GM19438 (cell line): Measurements from ENCODE around the gene PCDH15.

Experiments used
- ATAC-seq: cut with Tn5 transposase; IDR thresholded peaks from one replicate; pipeline ENCODE4 v1.9.1; 2021; ENCODE audit warnings: low read depth; ENCODE audit not compliant: unreplicated experiment

PCDH15 gene

DNA sequence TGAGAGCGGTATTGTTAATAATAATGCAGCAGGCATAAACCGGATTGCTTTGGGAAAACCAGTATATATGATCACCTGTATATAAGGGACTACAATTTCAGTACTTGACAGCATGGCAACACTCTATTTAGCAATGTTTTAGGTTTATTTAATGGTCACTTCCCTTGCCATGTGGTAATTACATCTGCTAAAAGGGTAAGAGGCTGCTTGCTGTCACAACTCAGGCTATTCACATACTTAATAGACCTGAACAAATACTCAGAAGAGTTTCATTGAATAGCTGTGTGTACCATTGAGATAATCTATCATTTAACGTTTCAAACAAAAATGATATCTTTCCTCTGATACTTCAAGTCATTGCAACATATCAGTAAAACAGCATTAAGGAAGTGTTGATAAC lies 90.1 kb downstream of the PCDH15 start:
- ATAC-seq, result no peak

DNA sequence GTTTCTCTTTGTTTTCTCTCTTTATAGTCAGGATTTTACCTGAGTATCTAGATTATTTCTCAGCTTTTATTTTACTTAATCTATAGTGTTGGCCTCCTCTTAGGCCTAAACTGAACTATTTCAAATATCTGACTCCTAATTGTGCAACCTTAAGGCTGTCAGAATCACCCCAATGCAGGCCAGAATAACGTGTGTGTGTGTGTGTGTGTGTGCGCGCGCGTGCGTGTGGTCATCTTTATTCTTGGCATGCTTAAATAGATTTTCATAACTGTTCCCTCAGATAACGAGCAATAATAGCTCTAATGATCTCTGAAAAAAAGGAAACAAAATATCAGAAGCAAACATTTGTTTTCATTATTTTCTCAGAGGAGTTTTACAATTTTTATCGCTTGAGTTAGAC lies 92.4 kb downstream of the PCDH15 start:
- no peak for ATAC-seq

DNA sequence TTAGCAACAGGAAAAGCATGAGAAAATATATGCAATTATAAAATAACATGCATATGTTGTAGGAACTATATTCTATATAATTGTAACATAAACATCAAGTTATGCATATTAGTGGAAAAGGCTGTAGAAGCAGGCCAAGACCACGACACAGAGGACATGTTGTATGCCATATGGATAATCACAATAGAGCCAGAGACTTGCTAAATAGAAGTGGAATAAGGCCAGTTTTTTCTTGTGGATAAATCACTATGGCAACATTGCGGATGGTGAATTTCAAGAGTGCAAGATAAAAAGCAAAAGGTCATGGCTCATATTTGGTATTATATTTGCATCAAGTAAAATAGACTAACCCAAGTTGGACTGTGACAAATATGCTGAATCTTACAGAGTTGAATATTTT lies 93.0 kb downstream of the PCDH15 start:
- ATAC-seq, result no peak

- no peak for ATAC-seq
These were observed 98.2 kb downstream of the PCDH15 start for GRCh38 chr10:54702583-54703485.

DNA sequence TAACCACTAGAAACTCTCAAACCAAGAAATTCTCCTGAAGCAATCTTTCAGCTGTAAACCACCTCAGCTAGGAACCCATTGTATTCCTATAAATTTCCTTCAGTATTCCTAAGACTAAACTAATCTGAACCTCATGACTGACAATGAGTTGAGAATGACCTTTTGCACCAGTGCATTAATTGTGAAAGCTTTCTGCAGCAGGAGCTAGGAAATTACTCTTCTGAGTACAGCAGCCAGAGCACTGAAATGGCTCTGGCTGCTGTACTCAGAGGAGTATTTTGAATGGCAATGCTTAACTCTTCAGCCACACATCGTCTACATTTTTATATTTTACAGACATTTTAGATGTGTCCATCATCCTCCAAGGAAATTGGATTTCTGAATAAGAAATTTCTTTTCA lies 109.7 kb downstream of the PCDH15 start:
- no peak for ATAC-seq

GRCh38 chr10:54682554-54682953 lies 118.5 kb downstream of the PCDH15 start:
- ATAC-seq, result no peak

- ATAC-seq, result no peak
These were observed 119.9 kb downstream of the PCDH15 start for GRCh38 chr10:54681136-54681535.

DNA sequence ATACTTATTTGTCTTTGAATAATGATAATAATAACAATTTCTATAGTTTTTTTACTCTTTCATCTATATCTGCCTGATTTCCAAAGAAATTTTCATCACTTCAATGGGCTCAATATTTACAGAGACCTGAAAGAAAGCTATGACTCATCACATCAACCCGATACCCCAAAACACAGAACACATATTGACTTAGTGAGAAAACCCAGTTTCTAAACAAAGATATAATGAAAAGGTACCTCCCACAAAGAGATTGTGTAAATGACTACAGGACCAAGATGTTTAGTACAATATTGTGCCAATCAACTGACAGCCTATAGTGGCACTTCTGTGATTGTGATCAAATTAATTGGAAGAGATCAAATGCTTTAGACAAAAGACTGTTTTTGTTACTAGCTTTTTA lies 133.9 kb downstream of the PCDH15 start:
- no peak for ATAC-seq

DNA sequence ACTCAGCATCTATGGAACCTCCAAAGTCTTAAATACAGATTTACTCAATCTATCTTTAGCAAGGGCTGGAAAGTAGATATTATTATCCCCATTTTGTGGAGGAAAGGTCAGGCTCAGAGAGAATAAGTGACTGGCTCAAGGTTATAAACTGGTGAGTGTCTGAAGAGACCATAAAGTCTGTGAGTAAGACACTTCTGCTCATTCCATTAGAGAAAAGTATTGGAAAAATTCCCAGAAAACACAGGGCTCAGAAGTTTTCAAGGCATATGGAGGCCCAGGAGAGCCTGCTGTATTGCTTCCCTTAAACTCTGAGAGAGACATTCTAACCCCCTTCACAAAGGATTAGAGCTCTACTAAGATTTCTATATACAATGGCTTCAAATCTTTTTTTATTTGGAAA lies 134.8 kb downstream of the PCDH15 start:
- no peak for ATAC-seq

DNA sequence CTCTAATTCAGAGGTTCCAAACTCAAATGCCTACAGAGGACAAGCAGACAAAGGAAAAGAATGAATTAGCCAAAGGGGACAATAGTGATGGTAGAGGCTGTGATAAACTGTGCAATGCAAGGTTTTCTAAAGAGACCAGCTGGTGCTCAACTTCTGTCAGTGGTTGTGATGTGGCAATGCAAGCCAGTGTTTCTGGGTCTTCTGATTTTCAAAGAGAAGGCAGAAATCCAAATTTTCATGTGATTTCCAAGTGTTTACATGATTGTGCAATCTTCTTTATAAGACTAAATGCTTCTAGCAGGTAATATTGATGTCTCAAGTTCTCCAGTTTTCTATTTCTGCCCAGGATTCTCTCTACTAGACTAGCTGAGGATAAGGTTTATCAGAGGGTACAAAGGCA lies 135.9 kb downstream of the PCDH15 start:
- no peak for ATAC-seq

DNA sequence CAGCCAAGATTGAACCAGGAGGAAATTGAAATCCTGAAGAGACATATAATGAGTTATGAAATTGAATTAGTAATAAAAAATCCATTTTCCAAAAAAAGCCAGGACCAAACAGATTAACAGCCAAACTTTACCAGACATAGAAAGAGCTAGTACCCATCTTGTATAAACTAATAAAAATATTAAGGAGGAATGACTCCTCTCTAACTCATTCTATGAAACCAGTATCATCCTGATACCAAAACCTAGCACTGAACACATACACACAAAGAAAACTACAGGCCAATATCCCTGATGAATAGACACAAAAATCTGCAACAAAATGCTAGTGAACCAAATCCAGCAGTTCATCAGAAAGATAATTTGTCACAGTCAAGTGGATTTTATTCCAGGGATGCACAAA lies 140.6 kb downstream of the PCDH15 start:
- ATAC-seq, result no peak

DNA sequence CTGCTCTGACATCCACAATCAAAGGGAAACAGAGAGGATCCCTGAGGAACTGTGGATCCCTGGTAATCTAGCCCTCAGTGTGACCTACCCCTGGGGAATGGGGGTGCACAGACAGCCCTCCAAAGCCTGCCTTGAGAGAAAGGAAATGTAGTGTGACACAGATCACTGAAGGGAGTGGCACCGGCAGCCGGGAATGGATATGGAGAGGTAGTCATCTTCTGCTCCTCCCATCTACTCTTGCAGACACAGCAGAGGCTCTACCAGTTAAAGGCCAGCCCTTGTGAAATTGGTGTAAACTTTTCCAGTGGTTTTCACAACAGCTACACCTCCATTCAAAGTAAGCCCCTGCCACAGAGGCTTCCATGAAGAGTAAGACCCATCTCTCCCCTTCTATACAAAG lies 144.4 kb downstream of the PCDH15 start:
- no peak for ATAC-seq

GRCh38 chr10:54653518-54653917 lies 147.5 kb downstream of the PCDH15 start:
- ATAC-seq, result no peak

GRCh38 chr10:54650547-54650946 lies 150.5 kb downstream of the PCDH15 start:
- ATAC-seq, result no peak

DNA sequence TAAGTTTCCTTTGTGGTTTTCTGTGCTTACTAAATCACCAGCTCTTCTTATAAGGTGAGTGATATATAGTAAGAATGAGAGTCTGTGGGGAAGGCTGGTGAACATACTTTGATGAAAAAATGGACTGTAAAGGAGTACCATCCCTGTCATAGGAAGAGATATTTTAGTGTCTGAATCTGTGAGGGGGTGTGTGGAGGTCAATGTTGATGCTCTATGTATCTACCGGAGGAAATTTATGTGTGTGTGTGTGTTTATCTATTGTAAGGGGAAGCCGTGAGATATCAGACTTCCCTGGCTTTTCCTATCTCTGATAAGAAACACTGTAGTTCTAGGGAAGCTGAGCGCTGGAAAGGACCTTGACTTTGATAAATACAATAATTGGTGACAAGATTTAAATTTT lies 179.0 kb downstream of the PCDH15 start:
- no peak for ATAC-seq

DNA sequence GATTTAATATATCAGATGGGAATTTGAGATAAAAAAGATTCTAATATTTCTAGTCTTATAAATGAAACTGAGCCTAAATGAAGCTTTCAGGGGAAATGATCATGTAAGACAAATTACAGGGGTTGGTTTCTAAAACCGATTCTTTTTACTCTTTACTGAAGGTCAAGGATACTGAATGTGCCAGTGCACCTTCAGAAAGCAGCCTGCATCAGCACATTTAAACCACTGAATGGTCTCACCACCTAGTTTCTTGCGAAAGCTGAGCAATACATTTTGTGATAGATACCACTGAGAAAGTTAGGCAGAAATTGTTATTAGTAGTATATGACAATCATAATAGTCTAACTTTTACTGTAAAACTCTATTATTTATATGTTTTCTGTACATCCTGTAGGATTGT lies 180.7 kb downstream of the PCDH15 start:
- no peak for ATAC-seq

- ATAC-seq, result no peak
These were observed 187.0 kb downstream of the PCDH15 start for GRCh38 chr10:54614072-54614471.

- no peak for ATAC-seq
These were observed 187.9 kb downstream of the PCDH15 start for GRCh38 chr10:54613162-54613561.

DNA sequence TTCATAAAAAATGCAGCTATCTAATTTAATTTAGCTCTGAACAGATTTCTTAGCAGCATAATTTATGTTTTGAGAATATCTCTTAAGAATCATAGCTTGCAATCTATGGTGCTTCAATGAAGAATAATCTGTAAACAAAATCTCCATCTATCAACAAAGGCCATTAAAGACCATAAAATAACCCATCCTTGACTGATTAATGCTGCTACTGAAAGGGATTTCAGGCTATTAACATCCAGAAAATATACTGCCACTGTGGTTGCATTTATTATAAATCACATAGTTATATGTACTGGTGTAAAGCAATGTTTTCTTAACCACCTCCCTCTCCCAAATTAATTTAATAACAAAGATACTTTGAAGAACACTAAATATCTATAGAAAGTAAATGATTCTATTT lies 191.6 kb downstream of the PCDH15 start:
- no peak for ATAC-seq

DNA sequence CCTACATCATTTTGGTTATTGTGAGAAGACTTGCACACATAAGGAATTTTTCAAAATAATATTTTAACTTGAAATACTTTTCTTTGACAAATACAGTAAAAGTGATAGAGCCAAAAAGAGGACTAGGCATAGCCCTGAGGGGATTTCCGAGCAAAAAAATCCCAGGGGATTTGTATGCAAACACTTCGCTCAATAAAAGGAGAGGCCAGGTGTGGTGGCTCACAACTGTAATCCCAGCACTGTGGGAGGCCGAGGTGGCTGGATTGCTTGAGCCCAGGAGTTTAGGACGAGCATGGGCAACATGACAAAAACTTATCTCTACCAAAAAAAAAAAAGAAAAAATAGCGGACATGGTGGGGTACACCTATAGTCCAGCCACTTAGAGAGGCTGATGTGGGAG lies 193.0 kb downstream of the PCDH15 start:
- ATAC-seq, result no peak

GRCh38 chr10:54594289-54594688 lies 206.7 kb downstream of the PCDH15 start:
- no peak for ATAC-seq

DNA sequence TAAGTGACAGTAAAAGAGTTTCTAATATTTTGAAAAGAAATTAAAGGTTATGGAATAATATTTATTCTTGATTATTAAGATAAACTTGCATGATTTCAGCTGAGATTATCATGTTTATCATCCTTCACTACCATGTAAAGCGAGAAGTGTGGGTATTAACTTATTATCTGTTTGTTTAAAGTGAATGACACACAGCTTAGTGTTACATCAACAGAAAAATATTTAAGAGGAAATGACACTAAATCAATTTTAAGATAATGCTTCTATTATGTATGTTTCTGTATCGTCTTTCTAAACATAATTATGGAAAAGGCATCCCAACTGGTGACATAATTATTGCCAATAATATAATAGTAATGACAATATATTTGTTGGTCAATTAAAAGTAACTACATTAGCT lies 213.1 kb downstream of the PCDH15 start:
- no peak for ATAC-seq

DNA sequence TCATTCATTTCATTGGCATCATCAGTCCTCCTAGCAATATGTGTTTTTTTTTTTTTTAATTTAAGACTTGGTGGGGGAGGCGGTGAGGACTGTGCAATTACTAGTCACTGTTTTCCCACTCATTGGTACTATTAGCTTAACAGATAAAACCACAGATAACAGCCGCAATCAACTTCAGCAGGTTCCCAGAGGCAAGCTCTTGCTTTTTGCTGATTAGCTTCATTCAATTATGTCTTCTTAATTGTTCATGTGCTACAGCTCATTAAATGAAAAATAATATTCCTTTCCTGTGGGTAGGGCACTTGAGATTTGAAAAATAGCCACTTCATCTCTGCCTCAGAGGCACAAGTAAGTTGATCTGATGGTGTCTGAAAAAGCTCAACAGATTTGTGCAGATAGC lies 215.5 kb downstream of the PCDH15 start:
- no peak for ATAC-seq
